Erythroblast (primary cell): ENCODE measurements around the gene HOXD8.

Experiments
- GATA1 ChIP-seq: IDR thresholded peaks from 2 replicates; pipeline ENCODE4 v1.6.1; 2011; ENCODE audit warnings: low read depth, mild to moderate bottlenecking, control low read depth, low read length, moderate library complexity
- POLR2A ChIP-seq: IDR thresholded peaks from 2 replicates; pipeline ENCODE4 v1.6.1; 2011; ENCODE audit warnings: mild to moderate bottlenecking, low read length

- no peak for TF ChIP-seq POLR2A
- no peak for TF ChIP-seq GATA1
Observed at GRCh38 chr2:176164201-176164600, 34.7 kb downstream of the HOXD8 start.
